ENCODE measurements around the gene SLC22A23.

DNA sequence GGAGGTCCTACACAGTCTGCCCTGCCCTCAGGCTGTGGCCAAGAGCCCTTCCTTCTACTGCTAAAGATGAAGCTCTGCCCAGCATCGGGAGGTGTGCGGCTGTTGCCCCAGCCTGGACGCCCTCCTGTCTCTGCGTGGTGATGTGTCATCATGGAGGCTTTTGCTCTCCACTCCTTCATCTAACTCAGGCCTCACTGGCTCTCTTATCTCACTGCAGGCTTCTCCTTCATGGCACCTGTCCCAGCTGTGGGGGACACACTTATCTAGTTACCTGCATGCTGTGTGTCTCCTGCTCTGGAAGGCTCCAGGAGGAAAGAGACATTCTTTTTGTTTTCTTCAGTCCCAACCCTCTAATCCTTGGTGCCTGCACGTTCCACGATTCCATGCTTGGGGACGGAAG, 109.0 kb downstream of the SLC22A23 start:
- TF ChIP-seq EP300 (IDR thresholded peaks at IDR 0.05) (no peak), CTCF (IDR thresholded peaks at IDR 0.05) (no peak)
